ENCODE results near the gene ZNF136.

DNA sequence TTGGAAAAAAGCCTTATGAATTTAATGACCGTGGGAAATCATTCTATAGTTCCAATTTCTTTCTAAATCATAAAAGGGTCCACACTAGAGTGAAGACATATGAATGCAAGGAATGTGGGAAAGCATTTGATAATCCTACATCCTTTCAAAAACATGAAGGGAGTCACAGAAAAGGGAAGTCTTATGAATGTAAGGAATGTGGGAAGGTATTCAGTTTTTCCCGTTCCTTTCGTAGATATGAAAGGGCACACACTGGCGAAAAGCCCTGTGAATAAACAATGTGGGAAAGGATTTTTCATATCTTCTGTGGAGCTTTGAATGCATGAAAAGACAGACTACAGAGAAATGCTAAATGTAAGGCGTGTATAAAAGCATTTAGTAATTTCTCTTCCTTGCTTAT lies 49.8 kb upstream of the ZNF136 start:
- TF ChIP-seq, protein P1, sequence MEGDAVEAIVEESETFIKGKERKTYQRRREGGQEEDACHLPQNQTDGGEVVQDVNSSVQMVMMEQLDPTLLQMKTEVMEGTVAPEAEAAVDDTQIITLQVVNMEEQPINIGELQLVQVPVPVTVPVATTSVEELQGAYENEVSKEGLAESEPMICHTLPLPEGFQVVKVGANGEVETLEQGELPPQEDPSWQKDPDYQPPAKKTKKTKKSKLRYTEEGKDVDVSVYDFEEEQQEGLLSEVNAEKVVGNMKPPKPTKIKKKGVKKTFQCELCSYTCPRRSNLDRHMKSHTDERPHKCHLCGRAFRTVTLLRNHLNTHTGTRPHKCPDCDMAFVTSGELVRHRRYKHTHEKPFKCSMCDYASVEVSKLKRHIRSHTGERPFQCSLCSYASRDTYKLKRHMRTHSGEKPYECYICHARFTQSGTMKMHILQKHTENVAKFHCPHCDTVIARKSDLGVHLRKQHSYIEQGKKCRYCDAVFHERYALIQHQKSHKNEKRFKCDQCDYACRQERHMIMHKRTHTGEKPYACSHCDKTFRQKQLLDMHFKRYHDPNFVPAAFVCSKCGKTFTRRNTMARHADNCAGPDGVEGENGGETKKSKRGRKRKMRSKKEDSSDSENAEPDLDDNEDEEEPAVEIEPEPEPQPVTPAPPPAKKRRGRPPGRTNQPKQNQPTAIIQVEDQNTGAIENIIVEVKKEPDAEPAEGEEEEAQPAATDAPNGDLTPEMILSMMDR (IDR thresholded peaks at IDR 0.05; ENCODE audit: low read depth, low read length) = no peak
- TF ChIP-seq EZH2phosphoT487 (IDR thresholded peaks at IDR 0.05; ENCODE audit: low read depth) = no peak

All from OCI-LY3 (cell line).